Breast epithelium (tissue), 4 donors: ENCODE data around the gene MTG1. TPM values are rescaled to one million over a fixed set of nuclear protein-coding genes. Genes with fewer than 3 reads are reported as not detected.

ENCODE experiments used
- DNase-seq, 2 donors: peaks; one replicate each; pipeline ENCODE4 v3.0.0-alpha.2; 2019; ENCODE audit warnings: low spot score in 2 of 2
- H3K27ac ChIP-seq, 2 donors: fragments of 200-600 bp; sonication (generic) in 1 of 2; one replicate each; pipeline ENCODE4 v1.5.1; 2016 to 2019; ENCODE audit warnings: mild to moderate bottlenecking in 1 of 2
- H3K27me3 ChIP-seq, 2 donors: fragments of 200-600 bp; sonication (generic) in 1 of 2; one replicate each; pipeline versions ENCODE4 v1.5.1 to v1.6.0; 2017 to 2019; ENCODE audit warnings: control low read depth in 1 of 2, mild to moderate bottlenecking in 1 of 2
- H3K36me3 ChIP-seq: fragments of 200-600 bp; one replicate; pipeline ENCODE4 v1.5.1; 2019
- H3K4me1 ChIP-seq, 2 donors: fragments of 200-600 bp; sonication (generic); one replicate each; pipeline ENCODE4 v1.5.1; 2016 to 2019; ENCODE audit warnings: control low read depth in 1 of 2
- H3K4me3 ChIP-seq, 3 donors: fragments of 200-600 bp; sonication (generic); 1 replicate in 2 of 3; 2 replicates in 1 of 3; pipeline ENCODE4 v1.5.1; 2016 to 2019; ENCODE audit warnings: mild to moderate bottlenecking in 3 of 3, moderate library complexity in 2 of 3
- H3K9me3 ChIP-seq, 2 donors: fragments of 200-600 bp; sonication (generic) in 1 of 2; one replicate each; pipeline ENCODE4 v1.5.1; 2016 to 2019; ENCODE audit warnings: control low read depth in 1 of 2
- CTCF ChIP-seq, 3 donors: fragments of 450-650 bp; IDR thresholded peaks; one replicate each; pipeline ENCODE4 v1.5.1; 2016 to 2017; ENCODE audit warnings: antibody characterized with exemption in 3 of 3, mild to moderate bottlenecking in 3 of 3, moderate library complexity in 3 of 3
- POLR2A ChIP-seq: fragments of 450-650 bp; IDR thresholded peaks from one replicate; pipeline ENCODE4 v1.6.1; 2016; ENCODE audit warnings: antibody characterized with exemption, mild to moderate bottlenecking, moderate library complexity
- POLR2AphosphoS5 ChIP-seq, 3 donors: sonication (generic); formaldehyde crosslinking; IDR thresholded peaks; one replicate each; pipeline ENCODE4 v1.6.1; 2017; ENCODE audit warnings: antibody characterized with exemption in 3 of 3
- intact Hi-C: fragments of 100-400 bp; cut with DNase I; formaldehyde crosslinking; loops from one replicate; pipeline ENCODE4 v1.15.1; 2023; ENCODE audit warnings: low total_unique reads
- total RNA-seq, 3 donors: library from RNA; depleted of rRNA; stranded (reverse); fragments of >200 nt; gene quantifications; one replicate each; pipeline ENCODE4 v1.1.0, GENCODE V29; 2016

Gene MTG1
- total RNA-seq, 3 donors from 2014 or later, result 22.9 to 56.4 (median 37.0) TPM

- no peaks in the 10 kb centered on the region for H3K27me3 ChIP-seq
- H3K36me3 ChIP-seq, result no peaks in the 10 kb centered on the region
- H3K9me3 ChIP-seq, result peaks cover 0 to 7% of the 10 kb centered on the region in 2 donors
- H3K4me3 ChIP-seq, result no peak overlapping the region
- H3K27ac ChIP-seq, result no peak overlapping the region
- H3K4me1 ChIP-seq, result no peaks in the 10 kb centered on the region
- TF ChIP-seq CTCF (IDR thresholded peaks at IDR 0.05) (no peak), POLR2AphosphoS5 (IDR thresholded peaks at IDR 0.05) (no peak), POLR2A (no peak)
- intact Hi-C loops, result no loop called here
- DNase-seq, result no peak
Measured at GRCh38 chr10:133460208-133460769, 66.3 kb downstream of the MTG1 start.

- TF ChIP-seq POLR2A, result no peak
- no peak for TF ChIP-seq POLR2AphosphoS5 (IDR thresholded peaks at IDR 0.05)
- TF ChIP-seq CTCF (IDR thresholded peaks at IDR 0.05), result no peak
- intact Hi-C loops, result no loop called here
- H3K9me3 ChIP-seq, result peaks cover 0 to 7% of the 10 kb centered on the region in 2 donors
- no peaks in the 10 kb centered on the region for H3K4me1 ChIP-seq
- H3K4me3 ChIP-seq, result no peak overlapping the region
- H3K27me3 ChIP-seq, result no peaks in the 10 kb centered on the region
- H3K27ac ChIP-seq, result no peak overlapping the region
- no peak for DNase-seq
- no peaks in the 10 kb centered on the region for H3K36me3 ChIP-seq
Measured at GRCh38 chr10:133461027-133461426, 67.1 kb downstream of the MTG1 start.

- no peaks in the 10 kb centered on the region for H3K4me1 ChIP-seq
- no peaks in the 10 kb centered on the region for H3K27me3 ChIP-seq
- H3K36me3 ChIP-seq, result no peaks in the 10 kb centered on the region
- H3K27ac ChIP-seq, result no peak overlapping the region
- intact Hi-C loops, result no loop called here
- no peak for DNase-seq
- peaks cover 0 to 7% of the 10 kb centered on the region in 2 donors for H3K9me3 ChIP-seq
- TF ChIP-seq CTCF (IDR thresholded peaks at IDR 0.05) (no peak), POLR2A (no peak), POLR2AphosphoS5 (IDR thresholded peaks at IDR 0.05) (no peak)
- no peak overlapping the region for H3K4me3 ChIP-seq
Measured at GRCh38 chr10:133461841-133462240, 67.9 kb downstream of the MTG1 start.

DNA sequence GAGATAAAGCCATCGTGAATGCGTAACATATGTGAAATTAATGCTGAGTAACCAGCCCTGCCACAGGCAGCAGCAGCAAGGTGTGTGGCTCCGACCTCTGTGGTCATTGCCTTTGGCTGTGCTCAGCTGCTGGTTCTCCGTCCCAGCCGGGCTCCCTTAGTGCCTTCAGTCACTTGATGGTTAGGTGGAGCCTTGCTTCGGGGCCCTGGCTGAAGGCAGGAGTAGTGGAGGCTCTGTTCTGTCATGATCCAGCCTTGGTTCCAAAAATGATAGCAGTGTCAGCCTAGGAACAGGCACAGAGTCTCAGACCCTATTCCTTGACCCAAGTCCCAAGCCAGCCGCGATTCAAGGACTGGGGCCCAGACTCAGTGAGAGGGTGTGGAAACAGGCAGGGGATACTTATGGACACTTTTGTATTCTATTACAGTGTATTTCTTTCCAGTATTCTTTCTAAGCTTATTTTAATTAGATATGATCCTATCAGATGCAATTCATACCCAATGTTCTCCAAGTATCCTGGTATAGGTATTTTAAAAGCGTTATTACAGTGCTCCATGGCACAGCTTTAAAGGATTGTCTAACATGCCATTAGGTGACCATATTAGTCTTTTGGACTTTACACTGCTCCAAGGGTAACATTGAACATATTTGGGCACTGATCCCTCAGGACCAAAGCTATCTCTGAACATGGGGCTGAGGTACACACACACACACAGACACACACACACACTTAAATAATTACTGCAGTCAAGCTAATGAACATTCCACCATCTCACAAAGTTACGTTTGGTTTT is 68.8 kb downstream of the MTG1 start:
- Histone ChIP-seq H3K36me3 (no peaks in the 10 kb centered on the region), H3K9me3 (peaks cover 0 to 14% of the 10 kb centered on the region in 2 donors), H3K4me1 (no peaks in the 10 kb centered on the region), H3K4me3 (no peak overlapping the region), H3K27ac (no peak overlapping the region), H3K27me3 (no peaks in the 10 kb centered on the region)
- peak in 1 of 2 donors; percentile 35 for DNase-seq
- intact Hi-C loops, result no loop called here
- TF ChIP-seq CTCF (IDR thresholded peaks at IDR 0.05), result no peak
- no peak for TF ChIP-seq POLR2AphosphoS5 (IDR thresholded peaks at IDR 0.05)
- no peak for TF ChIP-seq POLR2A

DNA sequence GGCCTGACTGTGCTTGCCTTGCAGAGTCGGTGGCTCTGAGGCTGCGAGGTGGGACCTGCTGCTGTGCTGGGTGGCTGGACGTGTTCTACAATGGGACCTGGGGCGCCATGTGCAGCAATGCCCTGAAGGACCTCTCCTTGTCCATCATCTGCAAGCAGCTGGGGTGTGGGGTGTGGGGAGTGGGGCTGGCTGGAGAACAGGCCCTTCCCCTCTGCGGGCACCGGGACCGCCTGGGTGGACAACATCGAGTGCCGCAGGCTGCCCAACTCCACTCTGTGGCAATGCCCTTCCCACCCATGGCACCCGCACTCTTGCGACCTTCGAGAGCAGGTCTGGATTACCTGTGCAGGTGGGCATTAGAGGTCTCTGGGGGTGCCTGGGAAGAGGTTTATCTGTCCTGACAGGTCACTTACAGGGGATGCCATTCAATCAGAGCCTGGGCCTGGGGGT is 70.7 kb downstream of the MTG1 start:
- H3K4me3 ChIP-seq, result no peak overlapping the region
- H3K36me3 ChIP-seq, result no peaks in the 10 kb centered on the region

More for the DNA sequence above, 70.7 kb downstream of the MTG1 start:
- DNase-seq, result no peak
- intact Hi-C loops, result no loop called here
- H3K9me3 ChIP-seq, result peaks cover 0 to 12% of the 10 kb centered on the region in 2 donors
- TF ChIP-seq POLR2A, result no peak
- no peak for TF ChIP-seq CTCF (IDR thresholded peaks at IDR 0.05)
- no peaks in the 10 kb centered on the region for H3K27me3 ChIP-seq
- H3K27ac ChIP-seq, result no peak overlapping the region
- H3K4me1 ChIP-seq, result no peaks in the 10 kb centered on the region
